HFF-Myc (cell line): ENCODE results near the gene SLC16A10.

ENCODE experiments used
- DNase-seq: peaks from one replicate; pipeline ENCODE4 v3.0.0-alpha.2; 2011; ENCODE audit warnings: low read depth; ENCODE audit errors: extremely low read depth
- H3K4me3 ChIP-seq: replicated peaks from 2 replicates; pipeline ENCODE4 v1.5.1; 2011; ENCODE audit warnings: low read depth, mild to moderate bottlenecking, control low read depth, low read length
- TF ChIP-seq, protein P1 (sequence below): IDR thresholded peaks from 2 replicates; pipeline ENCODE4 v1.5.1; 2012; ENCODE audit warnings: mild to moderate bottlenecking, low read depth, low read length, control low read depth; ENCODE audit errors: missing control alignments

The SLC16A10 gene

DNA sequence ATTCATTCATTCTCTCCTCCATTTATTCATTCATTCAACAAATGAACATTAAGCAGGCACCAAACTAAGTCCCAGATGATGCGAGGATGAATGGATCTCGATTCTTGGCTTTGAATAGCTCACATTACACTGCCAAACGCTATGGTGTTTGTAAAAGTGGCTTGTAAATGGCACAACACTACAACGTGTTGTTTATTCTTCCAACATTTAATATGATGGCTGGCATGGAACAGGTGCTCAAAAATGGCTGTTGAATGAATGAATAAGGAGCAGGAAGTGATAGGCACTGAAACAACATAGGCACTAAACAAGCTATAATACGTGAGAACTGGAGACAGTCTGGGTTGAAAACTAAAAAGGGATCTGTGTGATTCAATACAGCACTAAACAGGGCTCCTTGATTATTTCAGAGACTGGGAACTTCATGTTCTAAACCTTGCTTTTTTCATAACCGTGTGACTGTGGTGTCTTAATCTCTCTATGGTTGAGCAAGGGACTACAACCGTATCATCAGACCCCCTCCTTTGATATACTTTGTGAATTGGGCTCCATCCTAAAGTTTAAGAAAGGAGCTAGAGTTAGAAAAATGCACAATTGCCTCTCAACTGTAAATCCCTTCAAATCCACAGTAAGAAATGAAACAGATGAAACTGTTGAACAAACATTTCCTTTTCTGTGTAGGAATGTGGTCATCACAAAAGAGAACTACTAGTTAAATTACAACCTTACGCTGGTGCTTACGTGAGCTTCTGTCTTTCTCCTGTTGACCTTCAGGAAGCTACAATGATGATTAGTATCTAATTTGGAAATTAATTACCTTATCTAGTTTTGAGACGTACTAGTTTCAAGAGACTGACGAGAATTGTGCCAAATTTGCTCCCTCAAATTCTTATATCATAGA is 16.9 kb upstream of the SLC16A10 start:
- H3K4me3 ChIP-seq = no peak overlapping the region
- TF ChIP-seq, protein P1, sequence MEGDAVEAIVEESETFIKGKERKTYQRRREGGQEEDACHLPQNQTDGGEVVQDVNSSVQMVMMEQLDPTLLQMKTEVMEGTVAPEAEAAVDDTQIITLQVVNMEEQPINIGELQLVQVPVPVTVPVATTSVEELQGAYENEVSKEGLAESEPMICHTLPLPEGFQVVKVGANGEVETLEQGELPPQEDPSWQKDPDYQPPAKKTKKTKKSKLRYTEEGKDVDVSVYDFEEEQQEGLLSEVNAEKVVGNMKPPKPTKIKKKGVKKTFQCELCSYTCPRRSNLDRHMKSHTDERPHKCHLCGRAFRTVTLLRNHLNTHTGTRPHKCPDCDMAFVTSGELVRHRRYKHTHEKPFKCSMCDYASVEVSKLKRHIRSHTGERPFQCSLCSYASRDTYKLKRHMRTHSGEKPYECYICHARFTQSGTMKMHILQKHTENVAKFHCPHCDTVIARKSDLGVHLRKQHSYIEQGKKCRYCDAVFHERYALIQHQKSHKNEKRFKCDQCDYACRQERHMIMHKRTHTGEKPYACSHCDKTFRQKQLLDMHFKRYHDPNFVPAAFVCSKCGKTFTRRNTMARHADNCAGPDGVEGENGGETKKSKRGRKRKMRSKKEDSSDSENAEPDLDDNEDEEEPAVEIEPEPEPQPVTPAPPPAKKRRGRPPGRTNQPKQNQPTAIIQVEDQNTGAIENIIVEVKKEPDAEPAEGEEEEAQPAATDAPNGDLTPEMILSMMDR = no peak
- DNase-seq = no peak

DNA sequence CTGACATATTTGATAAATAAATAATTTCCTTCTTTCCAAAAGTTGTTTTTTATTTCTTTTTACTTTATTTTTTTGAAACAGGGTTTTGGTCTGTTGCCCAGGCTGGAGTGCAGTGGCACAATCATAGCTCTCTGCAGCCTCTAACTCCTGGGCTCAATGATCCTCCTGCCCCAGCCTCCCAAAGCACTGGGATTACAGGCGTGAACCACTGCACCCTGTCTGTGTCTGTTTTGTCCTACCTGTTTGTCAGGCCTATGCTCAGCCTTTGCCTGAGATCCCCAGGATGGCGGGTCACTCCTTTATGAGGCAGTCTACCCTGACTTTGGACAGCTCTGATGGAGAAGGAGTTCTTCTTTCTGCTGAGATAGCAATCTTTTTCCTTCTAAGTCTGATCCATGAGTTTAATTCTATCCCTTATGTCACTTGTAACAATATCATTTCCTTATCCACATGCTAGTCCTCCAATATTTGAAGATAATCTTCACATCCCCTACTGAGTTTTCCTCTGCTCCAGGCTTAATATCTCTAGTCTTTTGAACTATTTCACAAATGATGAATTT is 14.4 kb upstream of the SLC16A10 start:
- TF ChIP-seq, protein P1 = no peak
- DNase-seq = no peak

DNA sequence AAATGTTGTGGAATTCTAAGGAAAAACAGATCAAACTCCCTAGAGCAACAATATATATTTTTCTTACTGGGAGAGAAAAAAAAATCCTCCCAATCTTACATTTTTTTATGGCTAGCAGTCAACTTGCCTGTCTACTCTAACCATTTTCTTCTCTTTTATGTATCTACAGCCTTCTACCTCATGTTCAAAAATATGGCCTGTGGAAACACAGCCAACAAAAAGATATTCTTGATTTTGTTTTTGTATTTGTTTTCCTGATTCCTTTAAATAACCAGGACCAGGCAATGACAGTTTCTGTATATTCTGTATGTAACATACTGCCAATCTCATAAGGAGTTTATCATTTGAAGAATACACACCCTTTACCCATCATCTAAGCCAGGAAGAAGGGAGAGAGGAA is 13.0 kb upstream of the SLC16A10 start:
- TF ChIP-seq, protein P1 = no peak
- DNase-seq = no peak
- H3K4me3 ChIP-seq = no peak overlapping the region

More for the DNA sequence above, 14.4 kb upstream of the SLC16A10 start:
- no peak overlapping the region for H3K4me3 ChIP-seq

DNA sequence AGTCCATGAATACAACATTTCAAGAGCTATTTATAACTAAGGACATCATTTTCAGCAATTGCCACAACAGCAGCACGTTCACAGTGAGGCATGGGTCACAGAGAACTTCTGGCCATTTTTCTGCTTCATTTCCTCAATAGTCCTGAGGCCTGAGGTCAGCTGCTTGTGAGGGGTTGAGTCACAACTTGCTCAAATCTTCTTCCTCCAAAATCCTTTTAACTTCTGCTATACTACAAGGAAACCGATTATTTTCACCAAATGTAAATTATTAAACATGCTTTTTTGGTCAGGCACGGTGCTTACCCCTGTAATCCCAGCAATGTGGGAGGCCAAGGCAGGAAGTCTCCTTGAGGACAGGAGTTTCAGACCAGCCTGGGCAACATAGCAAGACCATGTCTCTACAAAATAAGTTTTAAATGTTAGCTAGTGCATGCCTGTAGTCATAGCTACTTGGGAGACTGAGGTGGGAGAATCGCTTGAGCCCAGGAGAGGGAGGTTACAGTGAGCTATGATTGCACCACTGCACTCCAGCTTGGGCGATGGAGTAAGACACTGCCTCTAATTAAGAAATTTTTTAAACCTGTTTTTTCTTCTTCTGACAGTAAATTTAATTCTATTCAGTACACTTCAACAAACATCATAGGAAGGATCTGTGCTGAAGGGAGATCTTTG is 11.1 kb upstream of the SLC16A10 start:
- H3K4me3 ChIP-seq = no peak overlapping the region
- TF ChIP-seq, protein P1 = no peak
- no peak for DNase-seq

DNA sequence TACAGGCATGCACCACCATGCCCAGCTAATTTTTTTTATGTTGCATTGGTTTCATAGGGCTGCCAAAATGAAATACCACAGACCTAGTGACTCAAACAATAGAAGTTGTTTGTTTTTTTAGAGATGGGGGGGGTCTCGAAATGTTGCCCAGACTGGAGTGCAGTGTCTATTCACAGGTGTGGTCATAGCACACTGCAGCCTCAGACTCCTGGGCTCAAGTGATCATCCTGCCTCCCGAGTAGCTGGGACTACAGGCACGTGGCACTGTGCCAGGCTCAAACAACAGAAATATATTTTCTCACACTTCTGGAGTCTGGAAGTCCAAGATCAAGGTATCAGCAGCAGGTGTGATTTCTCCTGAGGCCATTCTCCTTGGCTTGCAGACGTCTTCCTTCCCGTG is 6.6 kb upstream of the SLC16A10 start:
- TF ChIP-seq, protein P1 = no peak
- DNase-seq = no peak

DNA sequence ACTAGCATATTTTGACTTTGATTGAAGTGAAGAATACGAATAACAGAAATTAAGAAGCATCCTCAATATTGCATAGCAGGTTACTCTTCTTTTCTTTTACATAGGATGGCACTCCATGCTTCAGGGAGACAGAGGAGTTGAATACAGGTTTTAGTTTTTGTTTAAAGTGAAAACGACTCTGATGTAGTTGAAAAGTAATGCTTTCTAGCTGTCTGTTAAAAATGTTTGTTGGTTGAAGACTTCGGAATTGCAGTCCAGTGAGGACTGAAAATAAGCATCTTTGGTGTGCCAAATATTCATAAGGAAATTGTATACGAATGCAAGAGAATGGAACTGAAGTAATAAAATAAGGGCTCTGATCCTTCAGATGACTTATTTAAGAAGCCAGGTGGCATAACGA is 618 bp upstream of the SLC16A10 start:
- H3K4me3 ChIP-seq = peak overlapping the region; percentile 41
- no peak for DNase-seq
- TF ChIP-seq, protein P1 = no peak

More for the DNA sequence above, 6.6 kb upstream of the SLC16A10 start:
- H3K4me3 ChIP-seq = no peak overlapping the region
